PFSK-1 (cell line): Measurements from ENCODE around the gene EFNB1.

Experiments
- POLR2AphosphoS5 ChIP-seq: IDR thresholded peaks from 2 replicates; pipeline ENCODE4 v1.6.1; 2012; ENCODE audit warnings: low read depth, mild to moderate bottlenecking, control low read depth, low read length, moderate library complexity
- REST ChIP-seq, 2 experiments: IDR thresholded peaks; 2 replicates each; pipeline versions ENCODE4 v1.6.1 to v1.8.0; 2011 to 2012; ENCODE audit warnings: low read depth in 2 of 2, low read length in 2 of 2, control low read depth in 1 of 2, inconsistent platforms in 1 of 2, mild to moderate bottlenecking in 1 of 2, moderate library complexity in 1 of 2; ENCODE audit not compliant: insufficient read depth in 1 of 2
- TAF1 ChIP-seq: IDR thresholded peaks from 2 replicates; pipeline ENCODE4 v1.6.1; 2012; ENCODE audit warnings: low read length, control low read depth, borderline replicate concordance; ENCODE audit not compliant: insufficient read depth

- TF ChIP-seq POLR2AphosphoS5 (no peak), REST (IDR thresholded peaks at IDR 0.05; ENCODE audit: insufficient read depth in 1 of 2, low read depth in 2 of 2, low read length in 2 of 2) (no peak), TAF1 (no peak)
Observed at GRCh38 chrX:68846536-68846935, 17.7 kb downstream of the EFNB1 start.
